ENCODE measurements around the gene VSIG10L2.

Gene VSIG10L2

GRCh38 chr11:125938418-125938817 is 7.4 kb upstream of the VSIG10L2 start:
- no peak overlapping the region for H3K4me3 ChIP-seq (replicated peaks; ENCODE audit: low read depth, low read length)
- no peak for DNase-seq (ENCODE audit: extremely low read depth, insufficient read length)
- no peak for TF ChIP-seq CTCF (IDR thresholded peaks at IDR 0.05; ENCODE audit: insufficient read depth, low read length, poor library complexity, severe bottlenecking)
- H3K27me3 ChIP-seq (replicated peaks; ENCODE audit: control insufficient read depth, insufficient read depth, low read length) = no peaks in the 10 kb centered on the region; the same call in 1 of the 2 replicates
- H3K36me3 ChIP-seq (ENCODE audit: control insufficient read depth, insufficient read depth, low read length) = no peaks in the 10 kb centered on the region

GRCh38 chr11:125939081-125939521 is 6.7 kb upstream of the VSIG10L2 start:
- Histone ChIP-seq H3K4me3 (replicated peaks; ENCODE audit: low read depth, low read length) (no peak overlapping the region), H3K27me3 (replicated peaks; ENCODE audit: control insufficient read depth, insufficient read depth, low read length) (no peaks in the 10 kb centered on the region; the same call in none of the 2 replicates), H3K36me3 (ENCODE audit: control insufficient read depth, insufficient read depth, low read length) (no peaks in the 10 kb centered on the region)
- no peak for TF ChIP-seq CTCF (IDR thresholded peaks at IDR 0.05; ENCODE audit: insufficient read depth, low read length, poor library complexity, severe bottlenecking)
- DNase-seq (ENCODE audit: extremely low read depth, insufficient read length) = no peak

GRCh38 chr11:125940145-125940544 is 5.7 kb upstream of the VSIG10L2 start:
- no peak for DNase-seq (ENCODE audit: extremely low read depth, insufficient read length)
- no peak for TF ChIP-seq CTCF (IDR thresholded peaks at IDR 0.05; ENCODE audit: insufficient read depth, low read length, poor library complexity, severe bottlenecking)
- H3K36me3 ChIP-seq (ENCODE audit: control insufficient read depth, insufficient read depth, low read length) = no peaks in the 10 kb centered on the region
- H3K27me3 ChIP-seq (replicated peaks; ENCODE audit: control insufficient read depth, insufficient read depth, low read length) = no peaks in the 10 kb centered on the region; the same call in 1 of the 2 replicates
- no peak overlapping the region for H3K4me3 ChIP-seq (replicated peaks; ENCODE audit: low read depth, low read length)

- Histone ChIP-seq H3K27me3 (replicated peaks; ENCODE audit: control insufficient read depth, insufficient read depth, low read length) (no peaks in the 10 kb centered on the region; the same call in 1 of the 2 replicates), H3K4me3 (replicated peaks; ENCODE audit: low read depth, low read length) (no peak overlapping the region), H3K36me3 (ENCODE audit: control insufficient read depth, insufficient read depth, low read length) (no peaks in the 10 kb centered on the region)
- TF ChIP-seq CTCF (IDR thresholded peaks at IDR 0.05; ENCODE audit: insufficient read depth, low read length, poor library complexity, severe bottlenecking) = no peak
- DNase-seq (ENCODE audit: extremely low read depth, insufficient read length) = no peak
Measured at GRCh38 chr11:125941267-125941618, 4.6 kb upstream of the VSIG10L2 start.

GRCh38 chr11:125941619-125942611 is 3.9 kb upstream of the VSIG10L2 start:
- no peaks in the 10 kb centered on the region; the same call in 1 of the 2 replicates for H3K27me3 ChIP-seq (replicated peaks; ENCODE audit: control insufficient read depth, insufficient read depth, low read length)
- H3K36me3 ChIP-seq (ENCODE audit: control insufficient read depth, insufficient read depth, low read length) = no peaks in the 10 kb centered on the region
- TF ChIP-seq CTCF (IDR thresholded peaks at IDR 0.05; ENCODE audit: insufficient read depth, low read length, poor library complexity, severe bottlenecking) = peak; percentile 90
- H3K4me3 ChIP-seq (replicated peaks; ENCODE audit: low read depth, low read length) = no peak overlapping the region
- no peak for DNase-seq (ENCODE audit: extremely low read depth, insufficient read length)

All from GM06990 (cell line).